Breast epithelium (tissue), 4 donors: ENCODE measurements around the gene HUS1B. TPM values are rescaled to one million over a fixed set of nuclear protein-coding genes. Genes with fewer than 3 reads are reported as not detected.

Experiments
- DNase-seq, 2 donors: peaks; one replicate each; pipeline ENCODE4 v3.0.0-alpha.2; 2019; ENCODE audit warnings: low spot score in 2 of 2
- H3K27ac ChIP-seq, 2 donors: fragments of 200-600 bp; sonication (generic) in 1 of 2; one replicate each; pipeline ENCODE4 v1.5.1; 2016 to 2019; ENCODE audit warnings: mild to moderate bottlenecking in 1 of 2
- H3K27me3 ChIP-seq, 2 donors: fragments of 200-600 bp; sonication (generic) in 1 of 2; one replicate each; pipeline versions ENCODE4 v1.5.1 to v1.6.0; 2017 to 2019; ENCODE audit warnings: control low read depth in 1 of 2, mild to moderate bottlenecking in 1 of 2
- H3K36me3 ChIP-seq: fragments of 200-600 bp; one replicate; pipeline ENCODE4 v1.5.1; 2019
- H3K4me1 ChIP-seq, 2 donors: fragments of 200-600 bp; sonication (generic); one replicate each; pipeline ENCODE4 v1.5.1; 2016 to 2019; ENCODE audit warnings: control low read depth in 1 of 2
- H3K4me3 ChIP-seq, 3 donors: fragments of 200-600 bp; sonication (generic); 1 replicate in 2 of 3; 2 replicates in 1 of 3; pipeline ENCODE4 v1.5.1; 2016 to 2019; ENCODE audit warnings: mild to moderate bottlenecking in 3 of 3, moderate library complexity in 2 of 3
- H3K9me3 ChIP-seq, 2 donors: fragments of 200-600 bp; sonication (generic) in 1 of 2; one replicate each; pipeline ENCODE4 v1.5.1; 2016 to 2019; ENCODE audit warnings: control low read depth in 1 of 2
- CTCF ChIP-seq, 3 donors: fragments of 450-650 bp; IDR thresholded peaks; one replicate each; pipeline ENCODE4 v1.5.1; 2016 to 2017; ENCODE audit warnings: antibody characterized with exemption in 3 of 3, mild to moderate bottlenecking in 3 of 3, moderate library complexity in 3 of 3
- POLR2A ChIP-seq: fragments of 450-650 bp; IDR thresholded peaks from one replicate; pipeline ENCODE4 v1.6.1; 2016; ENCODE audit warnings: antibody characterized with exemption, mild to moderate bottlenecking, moderate library complexity
- POLR2AphosphoS5 ChIP-seq, 3 donors: sonication (generic); formaldehyde crosslinking; IDR thresholded peaks; one replicate each; pipeline ENCODE4 v1.6.1; 2017; ENCODE audit warnings: antibody characterized with exemption in 3 of 3
- intact Hi-C: fragments of 100-400 bp; cut with DNase I; formaldehyde crosslinking; loops from one replicate; pipeline ENCODE4 v1.15.1; 2023; ENCODE audit warnings: low total_unique reads
- total RNA-seq, 3 donors: library from RNA; depleted of rRNA; stranded (reverse); fragments of >200 nt; gene quantifications; one replicate each; pipeline ENCODE4 v1.1.0, GENCODE V29; 2016

Gene HUS1B
- total RNA-seq, 3 donors from 2014 or later = 3.2 to 5.4 (median 3.9) TPM

DNA sequence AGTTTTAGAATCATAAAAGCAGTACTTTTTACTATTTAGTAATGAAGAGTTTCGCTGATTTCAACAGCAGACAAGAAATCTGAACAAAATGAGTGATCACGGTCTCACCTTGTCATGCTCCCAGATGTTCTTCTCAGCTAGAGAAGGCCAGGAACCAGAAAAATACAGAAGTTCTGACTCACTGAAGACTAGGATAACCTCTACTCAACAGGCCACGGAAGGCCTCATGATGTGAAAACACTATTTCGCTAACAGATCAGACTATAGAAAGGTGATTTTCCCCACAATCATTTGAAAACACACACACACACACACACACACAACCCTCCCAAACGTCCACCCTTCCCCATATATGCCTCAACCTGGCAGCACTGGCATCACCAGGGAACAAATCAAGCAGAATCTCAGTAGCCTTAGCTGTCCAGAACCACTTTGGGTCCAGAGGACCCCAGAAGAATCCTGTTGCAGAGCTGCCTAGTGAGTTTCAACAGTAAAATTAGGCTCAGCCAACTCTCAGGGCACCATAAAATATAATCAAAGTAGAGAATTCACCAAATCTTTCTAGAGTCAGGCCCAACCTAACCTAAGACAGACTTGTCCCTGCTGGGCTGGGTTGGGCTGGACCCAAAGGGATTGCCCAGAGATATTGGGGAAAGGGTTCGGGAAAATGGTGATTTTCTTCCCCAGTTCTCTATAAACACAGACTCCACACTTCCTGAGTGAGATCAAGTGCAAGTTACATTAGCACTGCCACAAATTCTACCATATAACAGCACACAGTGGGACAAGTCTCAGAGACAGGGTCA lies 28.1 kb upstream of the HUS1B start:
- Histone ChIP-seq H3K27me3 (no peaks in the 10 kb centered on the region), H3K36me3 (no peaks in the 10 kb centered on the region), H3K4me1 (no peaks in the 10 kb centered on the region), H3K9me3 (no peaks in the 10 kb centered on the region), H3K4me3 (no peak overlapping the region), H3K27ac (no peak overlapping the region)
- no peak for DNase-seq
- intact Hi-C loops = no loop called here
- no peak for TF ChIP-seq POLR2A
- TF ChIP-seq POLR2AphosphoS5 (IDR thresholded peaks at IDR 0.05) = no peak
- TF ChIP-seq CTCF (IDR thresholded peaks at IDR 0.05) = no peak

DNA sequence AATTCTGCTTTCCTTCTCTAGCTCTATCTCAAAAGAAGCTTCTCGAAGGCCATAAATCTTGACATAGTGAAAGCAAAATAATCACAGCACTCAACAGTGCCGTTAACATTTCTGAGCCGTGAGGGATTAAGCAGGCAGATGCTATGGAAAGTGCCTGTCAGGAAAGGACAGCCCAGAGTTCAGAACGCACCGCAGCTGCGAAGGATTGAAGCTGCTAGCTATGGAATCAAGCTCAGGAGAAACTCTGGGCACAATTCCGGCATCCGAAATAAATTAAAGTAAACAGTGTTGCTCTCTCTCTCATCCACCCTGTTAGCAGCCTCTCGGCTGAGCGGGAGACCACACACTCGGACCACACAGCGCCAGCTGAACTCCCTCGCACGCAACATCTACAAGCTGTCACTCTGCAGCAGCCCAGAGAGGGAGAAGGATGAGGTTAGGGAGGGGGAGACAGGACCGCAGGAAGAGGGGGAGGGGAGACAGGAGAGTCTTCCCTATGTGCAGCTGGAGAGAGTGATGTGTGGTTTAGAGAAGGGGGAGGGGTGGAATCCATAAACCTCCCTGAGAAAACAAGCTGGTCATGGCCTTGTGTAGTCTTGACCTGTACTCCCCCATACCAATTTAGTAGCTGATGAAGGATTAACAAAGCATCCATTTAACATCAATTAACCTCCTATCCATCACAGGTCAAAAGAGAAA lies 27.0 kb upstream of the HUS1B start:
- Histone ChIP-seq H3K27me3 (no peaks in the 10 kb centered on the region), H3K4me1 (no peaks in the 10 kb centered on the region), H3K4me3 (peak overlapping the region in 1 of 3 donors; percentile 27), H3K9me3 (no peaks in the 10 kb centered on the region), H3K36me3 (no peaks in the 10 kb centered on the region), H3K27ac (no peak overlapping the region)
- no peak for TF ChIP-seq POLR2AphosphoS5 (IDR thresholded peaks at IDR 0.05)
- TF ChIP-seq POLR2A = no peak
- no peak for TF ChIP-seq CTCF (IDR thresholded peaks at IDR 0.05)
- DNase-seq = no peak
- intact Hi-C loops = no loop called here

DNA sequence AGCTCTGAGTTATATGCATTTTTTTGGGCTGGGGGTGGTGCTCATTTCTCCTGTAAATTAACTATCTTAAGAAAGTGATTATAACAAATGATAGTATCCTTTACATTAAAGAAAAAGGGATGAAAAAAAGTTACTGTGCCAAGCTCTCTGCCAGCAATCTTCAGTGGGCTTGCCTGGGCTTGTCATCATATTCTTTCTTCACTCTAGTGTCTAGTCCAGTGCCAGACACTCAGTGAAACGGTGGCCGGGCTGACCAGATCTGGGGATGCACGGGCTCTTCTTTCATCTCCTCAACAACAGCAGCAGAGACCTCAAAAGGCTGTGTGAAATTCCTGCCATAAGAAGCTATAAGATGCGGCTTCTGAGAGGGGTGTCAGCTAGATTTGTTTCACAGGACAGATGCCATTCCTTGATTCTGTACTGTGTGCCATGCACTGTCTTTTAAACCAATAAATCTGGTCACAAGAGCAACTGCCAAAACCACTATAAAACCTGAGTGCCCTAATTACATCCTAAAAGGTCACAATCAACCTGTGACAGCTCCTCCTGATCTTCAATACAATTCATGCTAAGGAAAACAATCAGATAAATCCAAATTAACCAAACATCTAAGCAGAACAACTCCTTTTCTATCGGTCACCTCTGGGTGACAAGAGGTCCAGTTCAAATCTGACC lies 23.9 kb upstream of the HUS1B start:
- H3K9me3 ChIP-seq = no peaks in the 10 kb centered on the region
- H3K4me1 ChIP-seq = no peaks in the 10 kb centered on the region
- H3K4me3 ChIP-seq = no peak overlapping the region
- TF ChIP-seq POLR2A (no peak), POLR2AphosphoS5 (IDR thresholded peaks at IDR 0.05) (no peak), CTCF (IDR thresholded peaks at IDR 0.05) (no peak)
- no peaks in the 10 kb centered on the region for H3K36me3 ChIP-seq
- intact Hi-C loops = no loop called here
- no peak overlapping the region for H3K27ac ChIP-seq
- no peak for DNase-seq
- H3K27me3 ChIP-seq = no peaks in the 10 kb centered on the region

DNA sequence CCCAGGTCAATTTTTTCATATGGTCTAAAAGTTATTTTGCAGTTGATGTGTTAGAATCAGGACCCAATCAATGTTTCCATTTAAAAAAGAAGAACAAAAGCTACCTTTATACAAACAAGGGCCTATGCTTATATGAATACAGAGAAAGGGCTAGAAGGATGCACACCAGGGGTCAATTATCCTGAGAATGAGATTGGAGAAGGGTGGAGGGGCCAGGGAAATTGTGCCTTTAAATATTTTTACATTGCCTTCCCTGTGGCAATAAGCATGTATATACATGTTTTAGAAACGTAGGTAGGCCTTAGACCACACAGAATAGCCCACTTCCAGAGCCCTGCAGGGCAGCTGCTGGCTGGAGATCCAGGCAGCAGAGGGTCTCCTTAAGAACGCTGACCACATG lies 23.4 kb upstream of the HUS1B start:
- Histone ChIP-seq H3K36me3 (no peaks in the 10 kb centered on the region), H3K4me1 (no peaks in the 10 kb centered on the region), H3K4me3 (no peak overlapping the region), H3K9me3 (no peaks in the 10 kb centered on the region), H3K27ac (no peak overlapping the region), H3K27me3 (no peaks in the 10 kb centered on the region)
- intact Hi-C loops = no loop called here
- TF ChIP-seq CTCF (IDR thresholded peaks at IDR 0.05) = no peak
- no peak for TF ChIP-seq POLR2AphosphoS5 (IDR thresholded peaks at IDR 0.05)
- no peak for TF ChIP-seq POLR2A
- no peak for DNase-seq

DNA sequence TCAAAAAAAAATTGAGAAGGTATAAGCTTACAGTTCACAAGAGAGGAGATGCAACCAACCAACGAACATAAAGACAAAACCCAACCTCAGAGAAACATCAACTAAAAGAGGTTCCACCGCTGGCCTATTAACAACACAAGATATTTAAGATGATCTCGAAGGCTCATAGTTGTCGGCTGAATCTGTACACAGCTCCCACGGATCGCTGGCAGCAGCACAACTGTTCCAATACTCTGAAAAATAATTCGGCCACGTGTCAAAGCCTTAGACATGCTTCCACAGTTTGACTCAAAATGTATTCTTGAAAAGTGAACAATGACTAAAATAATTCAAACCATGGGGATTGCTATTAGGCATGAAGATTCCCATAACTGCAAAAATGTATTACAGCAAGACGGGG lies 22.4 kb upstream of the HUS1B start:
- no peak overlapping the region for H3K4me3 ChIP-seq
- no peak for DNase-seq
- no peak overlapping the region for H3K27ac ChIP-seq
- H3K4me1 ChIP-seq = no peaks in the 10 kb centered on the region
- no peaks in the 10 kb centered on the region for H3K9me3 ChIP-seq
- H3K36me3 ChIP-seq = no peaks in the 10 kb centered on the region
- no peak for TF ChIP-seq CTCF (IDR thresholded peaks at IDR 0.05)
- no peak for TF ChIP-seq POLR2A
- no peak for TF ChIP-seq POLR2AphosphoS5 (IDR thresholded peaks at IDR 0.05)
- no peaks in the 10 kb centered on the region for H3K27me3 ChIP-seq
- intact Hi-C loops = no loop called here
